HG03103 (cell line): ENCODE measurements around the gene C6orf47.

Experiments
- ATAC-seq: cut with Tn5 transposase; IDR thresholded peaks from one replicate; pipeline ENCODE4 v1.9.1; 2021; ENCODE audit warnings: low read depth; ENCODE audit not compliant: unreplicated experiment

The C6orf47 gene

DNA sequence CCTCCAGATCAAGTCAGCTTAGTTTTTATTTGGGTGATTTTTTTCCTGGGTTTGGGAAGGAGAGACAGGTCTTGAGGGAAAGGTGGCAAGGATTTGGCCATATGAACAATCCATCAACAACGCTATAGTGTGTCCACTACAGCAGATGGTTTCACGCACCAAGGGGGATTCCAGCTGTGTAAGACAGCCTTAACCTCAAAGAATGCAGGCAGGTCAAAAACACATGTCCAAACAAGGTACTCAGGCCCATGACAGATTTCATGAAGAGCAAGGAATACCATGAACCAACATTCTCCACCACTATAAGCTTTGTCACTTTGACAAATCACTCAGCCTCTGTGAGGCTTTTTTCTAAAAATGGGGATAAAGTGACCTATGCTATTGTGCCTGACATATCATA lies 43.6 kb downstream of the C6orf47 start:
- ATAC-seq: no peak

DNA sequence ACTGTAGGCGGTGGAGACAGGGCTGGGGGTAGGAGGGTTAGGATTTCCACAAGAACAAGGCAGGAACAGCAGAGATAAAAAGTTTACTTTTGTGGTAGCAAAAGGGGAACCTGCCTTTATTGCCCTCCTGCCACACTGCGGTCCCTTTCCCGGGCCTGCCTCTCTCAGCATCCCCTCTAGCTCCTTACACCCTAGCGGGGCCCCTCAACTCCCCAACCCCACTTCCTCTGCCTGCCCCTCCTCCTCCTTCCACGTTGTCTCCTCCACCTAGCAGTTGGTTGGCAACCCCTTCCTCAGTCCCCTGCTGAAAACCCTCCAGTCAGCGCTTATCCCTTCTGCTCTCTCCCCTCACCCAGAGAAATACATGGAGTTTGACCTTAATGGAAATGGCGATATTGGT lies 44.8 kb downstream of the C6orf47 start:
- ATAC-seq: no peak

DNA sequence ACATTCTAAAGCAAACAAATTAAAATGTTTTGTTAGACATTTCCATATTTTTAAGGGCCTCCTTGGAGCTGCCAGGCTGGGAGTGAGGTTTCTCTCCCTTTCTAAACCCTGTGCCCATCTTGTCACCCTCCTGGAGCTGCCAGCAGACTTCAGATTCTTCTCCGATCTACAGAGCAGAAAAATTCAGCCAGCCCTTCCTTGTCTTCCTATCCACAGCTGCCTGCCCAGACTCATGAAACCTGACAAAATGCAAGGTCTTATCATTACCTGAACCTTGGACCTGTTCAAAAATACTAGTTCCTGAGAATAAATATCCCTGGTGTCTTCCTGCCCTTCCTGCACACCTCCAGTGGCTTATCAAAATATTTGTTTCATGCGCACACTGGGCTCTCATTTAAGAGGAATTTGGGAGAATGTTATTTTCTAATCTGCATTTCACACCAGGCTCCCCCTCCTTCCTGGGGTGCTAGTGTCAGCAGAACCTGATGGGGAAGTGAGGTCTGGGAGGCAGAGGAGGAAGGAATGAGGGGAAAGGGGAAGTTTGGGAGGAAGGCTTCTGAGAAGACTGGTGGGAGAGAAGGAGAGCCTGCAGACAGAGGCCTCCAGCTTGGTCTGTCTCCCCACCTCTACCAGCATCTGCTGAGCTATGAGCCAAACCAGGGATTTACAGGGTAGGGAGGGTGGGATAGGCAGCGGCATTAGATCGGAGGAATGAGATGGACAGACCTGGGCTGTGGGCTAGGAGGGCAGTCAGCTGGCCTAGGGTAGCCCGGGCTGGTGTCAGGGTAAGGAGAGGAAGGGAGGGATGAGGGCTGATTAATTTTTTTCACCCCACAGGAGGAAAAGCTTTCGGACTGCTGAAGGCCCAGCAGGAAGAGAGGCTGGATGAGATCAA lies 45.6 kb downstream of the C6orf47 start, which contains the start of gene AIF1:
Gene AIF1 (plus strand): TSS at position 551 of the 895 bp plus-strand sequence. CDS start 96 bp downstream, at position 647.
- no peak for ATAC-seq

DNA sequence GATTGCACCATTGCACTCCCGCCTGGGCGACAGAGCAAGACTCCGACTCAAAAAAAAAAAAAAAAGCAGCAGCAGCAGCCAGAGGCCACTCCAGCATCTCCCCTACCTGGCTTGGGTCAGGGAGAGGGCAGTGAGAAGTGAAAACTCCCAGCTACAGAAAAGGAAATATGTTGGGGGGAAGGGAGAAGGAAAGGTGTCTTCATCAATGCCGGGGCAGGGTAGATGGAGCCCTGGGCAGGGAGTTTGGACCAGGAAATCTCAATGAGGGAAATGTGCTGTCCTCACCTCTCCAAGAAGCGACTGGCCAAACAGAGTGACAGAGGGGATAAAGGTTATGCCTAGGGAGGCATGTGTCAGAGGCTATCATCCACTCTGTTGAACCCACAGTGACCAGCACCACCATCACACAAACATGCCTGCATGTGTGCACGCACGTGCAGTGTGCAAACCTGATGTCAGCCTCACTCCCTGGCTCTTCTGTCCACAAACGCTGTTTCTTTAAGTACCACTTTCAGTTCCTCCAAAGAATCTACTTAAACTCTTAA lies 46.4 kb downstream of the C6orf47 start:
- no peak for ATAC-seq

DNA sequence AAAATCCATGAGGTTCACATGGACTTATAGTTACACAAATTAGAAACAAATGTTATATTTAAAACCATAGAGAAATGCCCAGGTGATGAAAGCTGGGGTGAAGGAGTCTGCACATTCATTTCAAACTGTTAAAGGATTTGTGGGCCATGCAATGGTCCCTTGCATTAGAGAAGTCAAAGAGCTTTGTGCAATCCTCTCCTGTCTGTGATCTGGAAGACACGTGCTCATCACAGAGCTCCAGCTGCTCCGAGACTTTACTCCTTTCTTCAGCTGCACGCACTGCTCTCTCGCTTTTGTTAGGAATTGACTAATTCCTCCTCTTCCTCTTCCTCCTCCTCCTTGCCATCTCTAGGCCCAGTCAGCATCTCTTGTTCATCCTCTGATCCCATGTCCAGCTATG lies 49.6 kb downstream of the C6orf47 start:
- no peak for ATAC-seq

DNA sequence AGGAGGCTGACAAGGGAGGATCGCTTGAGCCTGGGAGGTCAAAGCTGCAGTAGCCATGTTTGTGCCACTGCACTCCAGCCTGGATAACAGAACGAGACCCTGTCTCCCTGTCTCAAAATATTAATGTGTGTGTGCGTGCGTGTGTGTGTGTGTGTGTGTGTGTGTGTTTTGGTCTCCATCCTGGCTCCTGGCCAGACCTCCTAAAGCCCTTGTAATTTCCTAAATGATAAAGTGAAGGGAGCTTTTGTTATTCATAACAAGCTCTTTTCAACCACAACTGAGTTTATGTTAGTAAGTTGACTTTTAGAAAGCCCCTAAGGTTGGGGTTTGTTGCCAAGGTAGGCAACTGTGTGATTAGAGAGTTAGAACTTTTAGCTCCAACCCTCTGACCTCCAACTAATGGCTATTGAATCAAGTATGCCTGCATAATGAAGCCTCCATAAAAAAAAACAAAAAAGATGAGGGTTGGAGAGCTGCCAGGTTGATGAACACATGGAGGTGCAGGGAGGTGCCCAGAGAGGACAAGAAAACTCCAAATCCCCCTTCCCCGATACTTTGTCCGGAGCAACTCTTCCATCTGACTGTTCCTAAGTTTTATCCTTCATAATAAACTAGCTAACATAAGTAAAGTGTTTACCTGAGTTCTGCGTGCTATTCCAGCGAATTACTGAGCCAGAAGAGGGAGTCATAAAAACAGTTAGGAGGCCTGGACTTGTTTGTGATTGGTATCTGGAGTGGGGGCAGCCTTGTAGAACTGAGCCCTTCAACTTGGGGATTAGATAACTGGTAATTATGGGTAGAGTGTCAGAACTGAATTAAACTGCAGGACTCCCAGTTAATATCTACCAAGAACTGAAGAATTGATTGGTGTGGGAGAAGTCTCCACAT lies 50.8 kb downstream of the C6orf47 start:
- ATAC-seq: no peak
